ENCODE results near the gene ESRRG.

The ESRRG gene

GRCh38 chr1:216483672-216484401 is 239.4 kb downstream of the ESRRG start:
- ChIA-PET CTCF (no interaction called here), POLR2A (no interaction called here)
- TF ChIP-seq CTCF (IDR thresholded peaks at IDR 0.05; ENCODE audit: insufficient read depth, low read length, missing control alignments): no peak
- H3K4me3 ChIP-seq (ENCODE audit: low read depth, low read length): no peak overlapping the region
- no peak for DNase-seq (ENCODE audit: low read depth, low spot score)

- TF ChIP-seq CTCF (IDR thresholded peaks at IDR 0.05; ENCODE audit: insufficient read depth, low read length, missing control alignments): no peak
- ChIA-PET POLR2A (no interaction called here), CTCF (no interaction called here)
- DNase-seq (ENCODE audit: low read depth, low spot score): no peak
- no peak overlapping the region for H3K4me3 ChIP-seq (ENCODE audit: low read depth, low read length)
Observed at GRCh38 chr1:216482620-216483019, 240.6 kb downstream of the ESRRG start.

- no peak for DNase-seq (ENCODE audit: low read depth, low spot score)
- ChIA-PET CTCF (no interaction called here), POLR2A (no interaction called here)
- TF ChIP-seq CTCF (IDR thresholded peaks at IDR 0.05; ENCODE audit: insufficient read depth, low read length, missing control alignments): no peak
- H3K4me3 ChIP-seq (ENCODE audit: low read depth, low read length): no peak overlapping the region
Observed at GRCh38 chr1:216478238-216478637, 245.0 kb downstream of the ESRRG start.

- H3K4me3 ChIP-seq (ENCODE audit: low read depth, low read length): no peak overlapping the region
- POLR2A ChIA-PET: no interaction called here
- no peak for DNase-seq (ENCODE audit: low read depth, low spot score)
- CTCF ChIA-PET: no interaction called here
- TF ChIP-seq CTCF (IDR thresholded peaks at IDR 0.05; ENCODE audit: insufficient read depth, low read length, missing control alignments): no peak
Observed at GRCh38 chr1:216476341-216476740, 246.9 kb downstream of the ESRRG start.

- POLR2A ChIA-PET: no interaction called here
- TF ChIP-seq CTCF (IDR thresholded peaks at IDR 0.05; ENCODE audit: insufficient read depth, low read length, missing control alignments): no peak
- H3K4me3 ChIP-seq (ENCODE audit: low read depth, low read length): no peak overlapping the region
- CTCF ChIA-PET: no interaction called here
- no peak for DNase-seq (ENCODE audit: low read depth, low spot score)
Observed at GRCh38 chr1:216475659-216476276, 247.5 kb downstream of the ESRRG start.

GRCh38 chr1:216466162-216466801 is 256.9 kb downstream of the ESRRG start:
- POLR2A ChIA-PET: no interaction called here
- DNase-seq (ENCODE audit: low read depth, low spot score): no peak
- CTCF ChIA-PET: no interaction called here
- TF ChIP-seq CTCF (IDR thresholded peaks at IDR 0.05; ENCODE audit: insufficient read depth, low read length, missing control alignments): no peak
- H3K4me3 ChIP-seq (ENCODE audit: low read depth, low read length): no peak overlapping the region

Data from AG04449 (cell line).